ENCODE data around the gene SAMD11.

The SAMD11 gene

DNA sequence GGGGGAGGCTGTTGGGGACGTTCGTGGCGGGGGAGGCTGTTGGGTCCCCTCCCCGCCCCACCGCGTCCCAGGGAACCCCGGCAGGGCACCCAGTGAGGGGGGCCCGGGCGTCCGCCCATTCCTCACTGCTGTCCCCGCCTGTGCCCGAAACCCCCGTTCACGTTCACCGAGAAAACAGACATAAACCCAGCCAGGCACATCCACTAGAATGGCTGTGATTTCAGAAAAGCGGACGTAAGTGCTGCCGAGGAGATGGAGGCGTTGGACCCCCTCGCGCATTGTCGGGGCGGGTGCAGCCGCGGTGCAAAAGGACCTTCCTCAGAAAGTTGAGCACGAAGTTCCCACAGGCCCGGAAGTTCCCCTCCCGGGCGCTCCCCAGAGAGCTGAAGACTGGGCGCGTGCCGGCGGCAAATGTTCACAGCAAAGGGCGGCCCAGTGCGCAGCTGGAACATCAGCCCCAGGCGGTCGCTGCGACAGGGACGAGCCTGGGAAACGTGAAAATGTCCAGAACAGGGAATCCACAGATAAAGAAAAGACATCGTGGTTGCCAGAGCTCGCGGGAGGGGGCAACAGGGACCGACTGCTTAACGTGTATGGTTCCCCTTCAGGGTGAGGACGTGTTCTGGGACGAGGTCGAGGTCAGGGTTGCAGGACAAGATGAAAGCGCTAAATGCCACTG, 18.5 kb upstream of the SAMD11 start:
- peak; percentile 16 to 24 for DNase-seq

- DNase-seq, result no peak
Measured at GRCh38 chr1:905811-906599, 17.7 kb upstream of the SAMD11 start.

DNA sequence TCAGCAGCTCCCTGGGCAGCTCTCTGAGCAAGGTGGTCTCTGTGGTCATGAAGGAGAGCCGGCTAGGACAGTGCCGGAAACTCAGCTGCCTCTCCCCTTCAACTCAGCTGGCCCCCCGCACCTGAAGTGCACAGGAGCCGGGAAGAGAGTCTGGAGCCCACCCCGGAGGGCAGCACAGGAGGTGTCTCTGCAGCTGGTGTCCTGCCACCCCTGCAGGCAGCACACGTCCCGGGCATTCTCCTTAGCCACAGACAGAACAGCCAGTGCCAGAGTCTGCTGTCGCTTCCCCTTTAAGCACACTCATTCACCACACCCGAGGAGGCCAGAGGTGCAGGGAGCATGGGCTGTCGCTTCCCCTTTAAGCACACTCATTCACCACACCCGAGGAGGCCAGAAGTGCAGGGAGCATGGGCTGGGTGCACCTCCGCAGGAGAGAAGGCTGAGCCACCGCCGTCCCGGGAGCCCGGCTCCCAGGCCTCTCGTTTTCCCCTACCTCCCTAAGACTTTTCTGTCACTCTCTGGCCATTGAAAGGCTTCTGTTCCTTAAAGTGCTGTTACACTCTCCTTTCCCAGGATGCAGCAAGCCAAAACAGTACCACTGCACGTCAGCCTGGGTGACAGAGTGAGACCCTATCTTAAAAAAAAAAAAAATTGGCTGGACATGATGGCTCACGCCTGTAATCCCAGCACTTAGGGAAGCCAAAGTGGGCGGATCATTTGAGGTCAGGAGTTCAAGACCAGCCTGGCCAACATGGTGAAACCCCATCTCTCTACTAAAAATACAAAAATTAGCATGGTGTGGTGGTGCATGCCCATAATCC, 16.9 kb upstream of the SAMD11 start:
- DNase-seq, result peak; percentile 8 to 51

GRCh38 chr1:907611-908451, 15.9 kb upstream of the SAMD11 start:
- DNase-seq, result no peak

- no peak for DNase-seq
Measured at GRCh38 chr1:908661-909060, 15.1 kb upstream of the SAMD11 start.

DNA sequence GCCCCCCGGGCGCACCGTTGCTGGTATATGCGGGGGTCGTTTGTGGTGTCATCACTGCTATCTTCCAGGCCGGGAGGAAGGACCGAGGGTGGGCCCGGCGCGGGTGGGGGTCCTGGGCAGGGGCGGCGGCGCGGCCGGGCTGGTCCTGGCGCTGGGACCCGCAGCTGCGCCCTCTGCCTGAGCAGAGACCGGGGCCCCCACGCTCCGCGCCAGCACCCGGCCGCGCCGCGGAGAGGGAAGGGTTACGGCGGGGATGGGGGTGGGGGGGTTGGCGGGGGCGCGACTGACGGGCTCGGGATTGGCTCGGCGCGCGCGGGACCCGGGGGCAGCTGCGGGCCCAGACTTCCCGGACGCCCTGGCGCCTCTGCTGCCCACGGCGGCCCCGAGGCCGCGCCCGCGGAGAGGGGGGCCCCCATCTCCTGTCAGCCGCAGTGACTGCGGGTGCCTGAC, 13.8 kb upstream of the SAMD11 start:
- DNase-seq, result no peak

GRCh38 chr1:910311-910880, 13.3 kb upstream of the SAMD11 start:
- no peak for DNase-seq

DNA sequence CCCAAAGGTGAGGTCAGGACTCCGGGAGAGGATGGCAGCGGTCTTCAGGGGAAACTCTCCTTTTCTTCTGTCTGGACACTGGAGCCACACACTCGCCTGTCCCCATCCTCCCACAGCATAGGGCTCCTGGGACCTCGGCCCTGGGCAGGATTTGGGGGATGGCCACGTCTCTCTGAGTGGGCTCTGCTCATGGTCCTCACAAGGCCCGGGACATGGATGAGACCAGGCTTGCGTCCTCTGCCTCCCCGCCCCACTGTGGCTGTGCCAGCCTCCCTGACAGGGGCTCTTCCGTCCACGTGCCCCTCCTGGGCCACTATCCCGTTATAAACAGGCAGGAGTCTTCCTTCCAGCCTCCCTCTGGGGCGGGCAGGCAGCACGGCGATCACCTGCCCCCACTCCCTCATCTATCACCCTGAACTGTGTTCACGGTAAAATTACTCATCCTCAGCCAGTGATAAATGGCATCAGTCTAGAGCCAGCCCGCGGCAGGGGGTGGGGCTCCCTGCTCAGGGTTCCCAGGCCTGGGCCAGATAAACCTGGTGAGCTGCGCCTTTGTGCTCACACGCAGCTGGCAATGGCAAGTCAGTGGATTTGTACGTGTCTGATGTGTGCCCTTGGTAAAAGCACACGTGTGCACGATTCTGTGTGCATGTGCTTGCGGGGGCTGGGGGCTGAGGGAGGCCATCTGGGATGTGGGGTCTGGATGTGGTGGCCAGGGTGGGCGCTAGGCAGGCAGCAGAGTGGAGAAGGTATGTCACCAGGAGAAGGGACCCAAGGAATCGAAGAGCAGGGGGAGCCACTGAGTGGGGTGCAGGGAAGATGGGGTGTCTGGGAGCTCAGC, 12.6 kb upstream of the SAMD11 start:
- no peak for DNase-seq

DNA sequence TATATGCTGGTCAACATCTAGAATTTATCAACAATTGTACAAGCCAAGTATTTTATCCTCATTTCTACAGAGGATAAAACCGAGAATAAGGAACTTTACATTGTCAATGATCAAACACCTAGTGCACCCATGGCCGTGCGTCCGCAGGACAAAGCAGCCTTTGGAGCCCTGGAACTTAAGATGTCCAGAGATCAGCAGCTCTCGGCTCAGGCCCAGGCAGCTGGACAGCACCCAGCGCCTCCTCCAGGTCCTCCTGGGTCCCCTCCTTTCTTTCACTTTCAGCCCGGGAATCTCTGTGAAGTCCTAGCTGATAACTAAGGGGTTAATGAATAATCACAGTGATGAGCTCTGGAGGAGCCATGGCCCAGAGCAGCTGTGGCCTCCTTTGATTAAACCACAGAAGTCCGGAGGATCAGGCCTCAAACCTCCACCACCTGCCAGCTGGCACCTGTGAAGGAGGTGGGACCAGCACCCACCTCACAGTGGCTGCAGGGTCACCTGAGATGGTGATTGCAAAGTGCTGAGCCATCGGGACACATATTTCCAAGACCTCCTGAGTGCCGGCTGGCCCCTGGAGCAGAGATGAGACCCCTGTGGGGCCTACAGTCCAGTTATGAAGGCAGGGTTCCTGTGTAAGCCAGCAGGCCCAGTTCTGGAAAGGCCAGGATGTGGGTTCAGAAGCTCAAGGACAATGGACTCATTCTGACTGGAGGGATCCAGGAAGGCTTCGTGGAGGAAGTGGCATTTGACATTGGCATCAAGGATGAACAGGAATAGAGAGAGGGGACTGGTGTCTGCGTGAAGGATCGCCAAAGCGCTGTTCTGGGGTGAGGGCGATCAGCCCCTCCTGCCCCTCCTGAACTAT, 11.6 kb upstream of the SAMD11 start:
- no peak for DNase-seq

- DNase-seq, result no peak
Measured at GRCh38 chr1:912740-913301, 10.9 kb upstream of the SAMD11 start.

- DNase-seq, result no peak
Measured at GRCh38 chr1:913491-914130, 10.1 kb upstream of the SAMD11 start.

- DNase-seq, result no peak
Measured at GRCh38 chr1:914131-914890, 9.4 kb upstream of the SAMD11 start.

GRCh38 chr1:914891-915280, 8.8 kb upstream of the SAMD11 start:
- DNase-seq, result no peak

- no peak for DNase-seq
Measured at GRCh38 chr1:915295-916172, 8.2 kb upstream of the SAMD11 start.

GRCh38 chr1:916173-917075, 7.3 kb upstream of the SAMD11 start:
- no peak for DNase-seq

DNA sequence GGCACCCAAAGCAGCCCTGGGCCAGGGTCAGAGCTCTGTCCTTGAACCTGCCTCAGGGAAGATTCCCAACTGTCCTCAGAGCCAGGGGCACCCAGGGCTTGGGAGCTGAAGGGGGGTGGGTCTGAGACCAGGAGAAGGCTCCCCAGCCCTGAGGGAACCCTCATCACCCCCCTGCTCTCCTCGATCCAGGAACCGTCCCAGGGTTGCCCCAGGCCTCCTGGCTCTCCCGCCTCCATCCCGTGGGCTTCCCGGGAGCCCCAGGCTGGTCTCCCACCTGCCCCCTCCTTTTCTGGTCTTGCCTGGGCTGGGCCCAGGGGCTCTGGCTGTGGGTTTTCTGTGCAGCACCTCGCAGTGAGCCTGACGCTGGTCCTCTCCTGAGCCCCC, 6.7 kb upstream of the SAMD11 start:
- no peak for DNase-seq
